ENCODE results near the gene SEPTIN5. TPM values are rescaled to one million over a fixed set of nuclear protein-coding genes. Genes with fewer than 3 reads are reported as not detected.
A peak's percentile ranks its signal among the peaks of the same experiment; 100 is the strongest.

SEPTIN5 gene
- total and polyA plus RNA-seq, 2 donors from 2014 or later, result 10.4 to 13.0 TPM

- FAIRE-seq (no peak), DNase-seq (no peak)
- peaks cover 56% of the 10 kb centered on the region for H3K27me3 ChIP-seq (ENCODE audit: control insufficient read depth, insufficient read depth, low read length)
- no peak overlapping the region for H3K9ac ChIP-seq (ENCODE audit: low read length in 3 of 3)
- intact Hi-C loops (cut with DNase I), result no loop called here
- H3K36me3 ChIP-seq (ENCODE audit: control insufficient read depth in 2 of 3, insufficient read depth in 3 of 3, low read length in 3 of 3), result no peaks in the 10 kb centered on the region
- TF ChIP-seq CTCF (IDR thresholded peaks at IDR 0.05; ENCODE audit: borderline replicate concordance, extremely low read depth, insufficient read depth), result no peak
- no peak overlapping the region for H3K4me3 ChIP-seq (ENCODE audit: low read length in 3 of 3)
- no peaks in the 10 kb centered on the region for H3K9me3 ChIP-seq (ENCODE audit: control insufficient read depth in 2 of 3, insufficient read depth in 1 of 3, low read length in 3 of 3)
- peaks cover 0 to 3% (median 0%) of the 10 kb centered on the region in 3 donors for H3K4me1 ChIP-seq (ENCODE audit: control insufficient read depth in 2 of 3, insufficient read depth in 2 of 3, low read depth in 1 of 3, low read length in 3 of 3)
- no peak overlapping the region for H3K27ac ChIP-seq (ENCODE audit: low read depth in 2 of 2, low read length in 2 of 2)
These were observed 51.9 kb downstream of the SEPTIN5 start for GRCh38 chr22:19766240-19766510.

- Histone ChIP-seq H3K4me3 (ENCODE audit: low read length in 3 of 3) (no peak overlapping the region), H3K9ac (ENCODE audit: low read length in 3 of 3) (no peak overlapping the region), H3K9me3 (ENCODE audit: control insufficient read depth in 2 of 3, insufficient read depth in 1 of 3, low read length in 3 of 3) (no peaks in the 10 kb centered on the region), H3K27me3 (ENCODE audit: control insufficient read depth, insufficient read depth, low read length) (peaks cover 56% of the 10 kb centered on the region), H3K27ac (ENCODE audit: low read depth in 2 of 2, low read length in 2 of 2) (no peak overlapping the region), H3K36me3 (ENCODE audit: control insufficient read depth in 2 of 3, insufficient read depth in 3 of 3, low read length in 3 of 3) (no peaks in the 10 kb centered on the region), H3K4me1 (ENCODE audit: control insufficient read depth in 2 of 3, insufficient read depth in 2 of 3, low read depth in 1 of 3, low read length in 3 of 3) (peaks cover 0 to 3% (median 0%) of the 10 kb centered on the region in 3 donors)
- FAIRE-seq (no peak), DNase-seq (peak in 1 of 5 donors; percentile 79)
- TF ChIP-seq CTCF (IDR thresholded peaks at IDR 0.05; ENCODE audit: borderline replicate concordance, extremely low read depth, insufficient read depth), result no peak
- intact Hi-C loops (cut with DNase I), result no loop called here
These were observed 52.5 kb downstream of the SEPTIN5 start for GRCh38 chr22:19766511-19767426.

- peaks cover 49% of the 10 kb centered on the region for H3K27me3 ChIP-seq (ENCODE audit: control insufficient read depth, insufficient read depth, low read length)
- no peak overlapping the region for H3K9ac ChIP-seq (ENCODE audit: low read length in 3 of 3)
- H3K4me1 ChIP-seq (ENCODE audit: control insufficient read depth in 2 of 3, insufficient read depth in 2 of 3, low read depth in 1 of 3, low read length in 3 of 3), result peaks cover 0 to 3% (median 0%) of the 10 kb centered on the region in 3 donors
- no peak overlapping the region for H3K4me3 ChIP-seq (ENCODE audit: low read length in 3 of 3)
- FAIRE-seq (no peak), DNase-seq (peak in 2 of 5 donors; percentile 63 to 76)
- no peaks in the 10 kb centered on the region for H3K9me3 ChIP-seq (ENCODE audit: control insufficient read depth in 2 of 3, insufficient read depth in 1 of 3, low read length in 3 of 3)
- H3K27ac ChIP-seq (ENCODE audit: low read depth in 2 of 2, low read length in 2 of 2), result no peak overlapping the region
- intact Hi-C loops (cut with DNase I), result no loop called here
- TF ChIP-seq CTCF (IDR thresholded peaks at IDR 0.05; ENCODE audit: borderline replicate concordance, extremely low read depth, insufficient read depth), result no peak
- H3K36me3 ChIP-seq (ENCODE audit: control insufficient read depth in 2 of 3, insufficient read depth in 3 of 3, low read length in 3 of 3), result no peaks in the 10 kb centered on the region
These were observed 53.4 kb downstream of the SEPTIN5 start for GRCh38 chr22:19767427-19768341.
